HepG2 (cell line): Measurements from ENCODE around the gene USF1. TPM values are rescaled to one million over a fixed set of nuclear protein-coding genes. Genes with fewer than 3 reads are reported as not detected.

Source experiments
- ARID4A ChIP-seq: sonication (generic); formaldehyde crosslinking; IDR thresholded peaks from 2 replicates; pipeline ENCODE4 v1.5.0; 2020; ENCODE audit warnings: mild to moderate bottlenecking, missing genetic modification reagents, borderline replicate concordance
- ARID5B ChIP-seq: IDR thresholded peaks from 2 replicates; pipeline ENCODE4 v1.4.0; 2020; ENCODE audit warnings: mild to moderate bottlenecking, missing genetic modification reagents
- E2F1 ChIP-seq: sonication (generic); formaldehyde crosslinking; IDR thresholded peaks from 2 replicates; pipeline ENCODE4 v1.5.0; 2020; ENCODE audit warnings: missing genetic modification reagents
- GABPA ChIP-seq, 2 experiments: IDR thresholded peaks; 2 replicates each; pipeline ENCODE4 v1.6.1; 2011 to 2016; ENCODE audit warnings: low read depth in 2 of 2, low read length in 1 of 2, missing biosample characterization in 1 of 2, missing genetic modification characterization in 1 of 2
- MBNL3 ChIP-seq: fragments of 250-450 bp; sonication (Bioruptor Pico); conservative IDR thresholded peaks from 2 replicates; pipeline ENCODE4 v1.8.0; 2022; ENCODE audit warnings: mild to moderate bottlenecking, inconsistent platforms
- PRDM4 ChIP-seq: sonication (generic); formaldehyde crosslinking; IDR thresholded peaks from 2 replicates; pipeline ENCODE4 v1.9.0; 2021; ENCODE audit warnings: missing genetic modification reagents, borderline replicate concordance
- PTBP1 ChIP-seq: fragments of 200-400 bp; formaldehyde crosslinking; IDR thresholded peaks from 2 replicates; pipeline ENCODE4 v1.6.1; 2018; ENCODE audit warnings: low read length, low read depth; ENCODE audit not compliant: poor library complexity, severe bottlenecking
- ZNF24 ChIP-seq: fragments of 450-650 bp; IDR thresholded peaks from 2 replicates; pipeline ENCODE4 v1.6.1; 2017; ENCODE audit warnings: antibody characterized with exemption, mild to moderate bottlenecking
- ZNF263 ChIP-seq: sonication (generic); formaldehyde crosslinking; IDR thresholded peaks from 2 replicates; pipeline ENCODE4 v1.4.0; 2020; ENCODE audit warnings: missing genetic modification reagents
- ZNF33A ChIP-seq: sonication (generic); formaldehyde crosslinking; IDR thresholded peaks from 2 replicates; pipeline ENCODE4 v1.5.1; 2020; ENCODE audit warnings: missing genetic modification reagents, mild to moderate bottlenecking, moderate library complexity, borderline replicate concordance
- ZSCAN29 ChIP-seq: sonication (generic); formaldehyde crosslinking; conservative IDR thresholded peaks from 2 replicates; pipeline ENCODE4 v1.4.0; 2020; ENCODE audit warnings: mild to moderate bottlenecking, missing genetic modification reagents
- polyA plus RNA-seq, 8 experiments: library from polyadenylated mRNA; depleted of rRNA in 3 of 8; stranded (reverse) in 7 of 8; unstranded in 1 of 8; fragments of >200 nt; fragmentation: Illumina TruSeq in 4 of 8; extraction: Trizol in 4 of 8; gene quantifications; 2 replicates each; pipeline versions ENCODE4 v1.2.1 to v1.2.3, GENCODE V29; 2011 to 2016; ENCODE audit warnings: low read depth in 4 of 8, missing spikeins in 1 of 8, mixed read lengths in 1 of 8; ENCODE audit not compliant: insufficient read depth in 1 of 8
- total RNA-seq, 5 experiments: library from RNA; depleted of rRNA; stranded (reverse); fragments of >200 nt; fragmentation: Illumina TruSeq; extraction: Trizol; gene quantifications; 2 replicates each; pipeline ENCODE4 v1.2.3, GENCODE V29; 2016; ENCODE audit warnings: low read depth in 1 of 5
- TF ChIP-seq, protein P1 (sequence below): sonication (generic); formaldehyde crosslinking; IDR thresholded peaks from 2 replicates; pipeline ENCODE4 v1.9.0; 2021; ENCODE audit warnings: missing genetic modification reagents, mild to moderate bottlenecking, borderline replicate concordance
- TF ChIP-seq, protein P2 (sequence below): sonication (generic); formaldehyde crosslinking; IDR thresholded peaks from 2 replicates; pipeline ENCODE4 v1.8.0; 2022; ENCODE audit warnings: mild to moderate bottlenecking, missing genetic modification reagents, moderate library complexity

Gene USF1
- total and polyA plus RNA-seq, 2 of the 13 experiments (the other 11 are each of a cell fraction or from before 2014, with no cell fraction given) = 26.9 to 39.4 TPM

GRCh38 chr1:161020509-161021164 lies 25.1 kb downstream of the USF1 start, which contains the start of gene F11R (continued):
- TF ChIP-seq PRDM4 (CRISPR knock-in tag) (no peak), ZNF24 (no peak), ZNF33A (no peak), PTBP1 (no peak), GABPA (IDR thresholded peaks at IDR 0.05; ENCODE audit: low read depth, low read length) (no peak), GABPA (CRISPR knock-in tag; IDR thresholded peaks at IDR 0.05; ENCODE audit: low read depth) (no peak), ARID5B (CRISPR knock-in tag) (no peak), ZSCAN29 (CRISPR knock-in tag) (peak; percentile 52; the same call in 1 of the 2 replicates), ZNF263 (CRISPR knock-in tag) (peak; percentile 26; the same call in 1 of the 2 replicates), E2F1 (CRISPR knock-in tag) (no peak), ARID4A (CRISPR knock-in tag) (peak; percentile 52; the same call in 1 of the 2 replicates), MBNL3 (CRISPR knock-in tag) (no peak)
- TF ChIP-seq, protein P1, sequence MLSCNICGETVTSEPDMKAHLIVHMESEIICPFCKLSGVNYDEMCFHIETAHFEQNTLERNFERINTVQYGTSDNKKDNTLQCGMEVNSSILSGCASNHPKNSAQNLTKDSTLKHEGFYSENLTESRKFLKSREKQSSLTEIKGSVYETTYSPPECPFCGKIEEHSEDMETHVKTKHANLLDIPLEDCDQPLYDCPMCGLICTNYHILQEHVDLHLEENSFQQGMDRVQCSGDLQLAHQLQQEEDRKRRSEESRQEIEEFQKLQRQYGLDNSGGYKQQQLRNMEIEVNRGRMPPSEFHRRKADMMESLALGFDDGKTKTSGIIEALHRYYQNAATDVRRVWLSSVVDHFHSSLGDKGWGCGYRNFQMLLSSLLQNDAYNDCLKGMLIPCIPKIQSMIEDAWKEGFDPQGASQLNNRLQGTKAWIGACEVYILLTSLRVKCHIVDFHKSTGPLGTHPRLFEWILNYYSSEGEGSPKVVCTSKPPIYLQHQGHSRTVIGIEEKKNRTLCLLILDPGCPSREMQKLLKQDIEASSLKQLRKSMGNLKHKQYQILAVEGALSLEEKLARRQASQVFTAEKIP (CRISPR knock-in tag) = no peak
- TF ChIP-seq, protein P2, sequence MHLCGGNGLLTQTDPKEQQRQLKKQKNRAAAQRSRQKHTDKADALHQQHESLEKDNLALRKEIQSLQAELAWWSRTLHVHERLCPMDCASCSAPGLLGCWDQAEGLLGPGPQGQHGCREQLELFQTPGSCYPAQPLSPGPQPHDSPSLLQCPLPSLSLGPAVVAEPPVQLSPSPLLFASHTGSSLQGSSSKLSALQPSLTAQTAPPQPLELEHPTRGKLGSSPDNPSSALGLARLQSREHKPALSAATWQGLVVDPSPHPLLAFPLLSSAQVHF (CRISPR knock-in tag) = no peak
